ENCODE data around the gene SFI1.
"Not testable (repeated sequence)": the region's sequence is repeated elsewhere in the genome, so short reads cannot be mapped to it uniquely, and the experiment has no call there.

Gene SFI1

GRCh38 chr22:31647523-31648320, 151.4 kb downstream of the SFI1 start:
- FAIRE-seq (no peak), DNase-seq (ENCODE audit: insufficient read length, low spot score) (no peak)
- no peak for TF ChIP-seq POLR2A (IDR thresholded peaks at IDR 0.05; ENCODE audit: low read depth, low read length)

GRCh38 chr22:31650391-31650790, 154.1 kb downstream of the SFI1 start:
- TF ChIP-seq POLR2A (IDR thresholded peaks at IDR 0.05; ENCODE audit: low read depth, low read length), result no peak
- DNase-seq (ENCODE audit: insufficient read length, low spot score) (no peak), FAIRE-seq (no peak)

GRCh38 chr22:31651664-31652063, 155.3 kb downstream of the SFI1 start:
- TF ChIP-seq POLR2A (IDR thresholded peaks at IDR 0.05; ENCODE audit: low read depth, low read length), result no peak
- DNase-seq (ENCODE audit: insufficient read length, low spot score) (no peak), FAIRE-seq (no peak)

- no peak for FAIRE-seq
- TF ChIP-seq POLR2A (IDR thresholded peaks at IDR 0.05; ENCODE audit: low read depth, low read length), result no peak
- DNase-seq (ENCODE audit: insufficient read length, low spot score), result no peak
These were observed 155.8 kb downstream of the SFI1 start for GRCh38 chr22:31652088-31652487.

GRCh38 chr22:31652911-31653684, 156.8 kb downstream of the SFI1 start:
- TF ChIP-seq POLR2A (IDR thresholded peaks at IDR 0.05; ENCODE audit: low read depth, low read length), result no peak
- FAIRE-seq (no peak), DNase-seq (ENCODE audit: insufficient read length, low spot score) (no peak)

GRCh38 chr22:31653944-31654343, 157.6 kb downstream of the SFI1 start:
- DNase-seq (ENCODE audit: insufficient read length, low spot score) (no peak), FAIRE-seq (no peak)
- no peak for TF ChIP-seq POLR2A (IDR thresholded peaks at IDR 0.05; ENCODE audit: low read depth, low read length)

- TF ChIP-seq POLR2A (IDR thresholded peaks at IDR 0.05; ENCODE audit: low read depth, low read length), result no peak
- FAIRE-seq, result no peak
These were observed 158.1 kb downstream of the SFI1 start for GRCh38 chr22:31654408-31654807.

GRCh38 chr22:31659246-31659645, 162.9 kb downstream of the SFI1 start:
- no peak for FAIRE-seq
- no peak for TF ChIP-seq POLR2A (IDR thresholded peaks at IDR 0.05; ENCODE audit: low read depth, low read length)
- no peak for DNase-seq (ENCODE audit: insufficient read length, low spot score)

More at GRCh38 chr22:31654408-31654807, 158.1 kb downstream of the SFI1 start:
- no peak for DNase-seq (ENCODE audit: insufficient read length, low spot score)

- peak; percentile 15 for FAIRE-seq
- not testable (repeated sequence) for DNase-seq (ENCODE audit: insufficient read length, low spot score)
These were observed 164.6 kb downstream of the SFI1 start for GRCh38 chr22:31660860-31661341.

GRCh38 chr22:31661851-31662667, 165.7 kb downstream of the SFI1 start, which contains the start of gene PISD:
TSS of gene PISD (minus strand) at chr22:31662215. CDS start at chr22:31662208, 7 bp downstream.
- TF ChIP-seq POLR2A (IDR thresholded peaks at IDR 0.05; ENCODE audit: low read depth, low read length), result peak; percentile 72
- FAIRE-seq, result peak; percentile 88
- DNase-seq (ENCODE audit: insufficient read length, low spot score), result peak; percentile 72

GRCh38 chr22:31662668-31663037, 166.3 kb downstream of the SFI1 start:
- FAIRE-seq, result no peak
- TF ChIP-seq POLR2A (IDR thresholded peaks at IDR 0.05; ENCODE audit: low read depth, low read length), result no peak
- no peak for DNase-seq (ENCODE audit: insufficient read length, low spot score)

Data from H54 (cell line).